LHCN-M2 (cell line): ENCODE measurements around the gene GPATCH2L. TPM values are rescaled to one million over a fixed set of nuclear protein-coding genes. Genes with fewer than 3 reads are reported as not detected.

ENCODE experiments used
- DNase-seq: peaks from one replicate; pipeline ENCODE4 v3.0.0-alpha.2; 2012; ENCODE audit warnings: low read depth
- total RNA-seq: library from RNA; depleted of rRNA; stranded (reverse); fragments of >200 nt; gene quantifications from 2 replicates; pipeline ENCODE4 v1.2.3, GENCODE V29; 2014

GPATCH2L gene
- total RNA-seq, 1 experiment from 2014 or later: 60.4 TPM

- DNase-seq: no peak
Observed at GRCh38 chr14:76136476-76137110, 15.1 kb upstream of the GPATCH2L start.

DNA sequence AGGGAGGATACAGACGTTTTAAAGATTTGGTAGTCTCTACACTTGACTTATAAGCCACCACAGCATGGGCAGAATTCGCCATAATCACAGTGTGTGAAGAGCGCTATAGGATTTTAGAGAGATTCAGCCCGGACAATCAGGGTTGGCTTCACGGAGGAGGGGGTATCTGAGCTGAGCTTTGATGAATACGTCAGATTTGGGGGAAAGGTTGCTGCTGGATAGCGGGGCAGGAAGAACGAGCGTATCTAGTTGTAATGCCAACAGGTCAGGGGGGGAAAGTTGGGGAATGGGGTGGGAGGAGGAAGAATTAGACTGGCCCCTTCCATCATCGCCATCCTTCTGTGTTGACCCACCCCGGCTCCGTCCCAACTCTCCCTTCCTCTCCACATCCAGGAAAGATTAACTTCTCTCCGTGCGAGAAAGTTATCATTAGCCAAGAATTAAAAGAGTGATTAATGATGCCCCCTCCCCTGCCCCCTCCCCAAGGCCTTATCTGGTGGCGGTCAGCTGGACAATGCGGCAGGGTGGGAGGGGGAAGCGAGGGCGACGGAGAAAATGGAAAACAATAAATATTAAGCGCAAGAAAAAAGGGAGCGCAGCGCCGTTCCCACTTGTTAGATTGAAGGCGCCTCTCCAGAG, 13.5 kb upstream of the GPATCH2L start:
- no peak for DNase-seq

DNA sequence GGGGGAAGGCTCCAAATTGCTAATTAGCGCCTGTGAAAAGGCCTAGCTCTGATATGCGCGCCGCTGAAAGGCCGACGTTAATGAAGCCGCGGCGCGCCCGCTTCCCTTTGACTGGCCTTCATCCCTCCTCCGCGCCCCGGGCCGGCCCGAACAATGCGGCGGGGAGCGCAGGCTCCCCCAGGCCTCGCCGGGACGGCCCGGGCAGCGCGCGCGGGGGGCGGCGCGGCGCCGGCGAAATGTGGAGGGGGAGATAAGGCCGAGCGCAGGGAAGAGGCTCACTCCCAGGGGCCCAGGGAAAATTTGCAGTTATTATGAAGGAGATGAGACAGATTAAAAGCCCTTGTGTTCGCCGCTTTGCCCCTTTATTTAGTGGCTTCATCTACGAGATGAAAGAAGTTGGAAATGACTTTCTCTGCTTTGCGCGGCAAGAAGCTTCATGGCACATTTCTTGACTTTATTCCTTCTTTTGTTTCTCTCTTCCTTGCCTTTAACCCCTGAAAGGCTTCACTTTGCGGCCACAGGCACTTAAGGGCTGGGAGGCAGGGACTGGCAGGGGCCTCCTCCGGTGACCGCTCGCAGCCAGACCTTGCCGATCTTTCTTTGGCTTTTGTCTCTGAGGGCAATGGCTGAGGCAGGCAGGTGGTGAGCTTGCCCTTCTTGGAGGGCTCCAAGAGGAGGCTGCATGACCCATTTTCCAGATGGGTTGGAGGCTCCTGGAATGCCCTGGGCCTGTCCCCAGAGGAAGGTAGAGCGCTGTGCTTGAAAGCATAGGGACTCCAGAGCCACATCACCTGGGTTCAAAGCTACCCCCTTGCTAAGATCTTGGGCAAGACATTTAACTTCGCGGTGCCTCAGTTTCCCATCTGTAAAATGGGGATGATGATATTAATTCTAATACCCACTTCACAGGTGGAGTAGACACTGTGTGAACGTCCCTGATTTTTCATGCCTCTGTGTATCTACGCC, 12.7 kb upstream of the GPATCH2L start:
- DNase-seq: no peak

DNA sequence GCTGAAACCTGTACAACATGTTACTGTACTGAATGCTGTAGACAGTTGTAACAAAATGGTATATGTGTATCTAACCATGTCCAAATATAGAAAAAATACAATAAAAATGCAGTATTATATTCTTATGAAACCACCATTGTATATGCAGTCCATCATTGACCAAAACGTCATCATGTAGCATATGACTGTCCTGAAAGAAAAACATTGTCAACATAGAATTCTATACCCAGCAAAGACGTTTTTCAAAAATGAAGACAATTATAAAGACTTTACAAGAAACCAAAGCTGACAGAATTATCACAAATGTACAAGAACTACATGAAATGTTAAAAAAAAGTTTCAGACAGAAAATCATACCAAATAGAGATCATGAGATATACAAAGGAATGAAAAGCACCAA, 8.1 kb upstream of the GPATCH2L start:
- DNase-seq: no peak

DNA sequence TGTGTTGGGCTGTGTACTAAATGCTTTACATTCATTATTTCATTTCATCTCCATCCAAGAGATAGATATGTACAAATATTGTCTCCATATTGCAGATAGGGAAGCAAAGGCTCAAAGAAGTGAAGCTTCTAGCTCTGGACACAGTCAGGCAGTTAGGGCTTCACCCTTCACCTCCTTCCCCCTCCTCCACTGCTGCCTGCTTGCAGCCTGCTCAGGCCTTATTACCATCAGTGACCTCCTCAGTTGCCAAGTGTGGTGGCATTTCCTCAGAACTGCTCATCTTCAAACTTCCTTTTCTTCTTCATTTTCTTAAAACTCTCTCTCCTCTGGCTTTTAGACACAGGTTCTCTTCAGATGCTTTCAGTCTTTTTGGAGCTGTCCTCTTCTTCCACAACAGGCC, 4.7 kb upstream of the GPATCH2L start:
- no peak for DNase-seq

DNA sequence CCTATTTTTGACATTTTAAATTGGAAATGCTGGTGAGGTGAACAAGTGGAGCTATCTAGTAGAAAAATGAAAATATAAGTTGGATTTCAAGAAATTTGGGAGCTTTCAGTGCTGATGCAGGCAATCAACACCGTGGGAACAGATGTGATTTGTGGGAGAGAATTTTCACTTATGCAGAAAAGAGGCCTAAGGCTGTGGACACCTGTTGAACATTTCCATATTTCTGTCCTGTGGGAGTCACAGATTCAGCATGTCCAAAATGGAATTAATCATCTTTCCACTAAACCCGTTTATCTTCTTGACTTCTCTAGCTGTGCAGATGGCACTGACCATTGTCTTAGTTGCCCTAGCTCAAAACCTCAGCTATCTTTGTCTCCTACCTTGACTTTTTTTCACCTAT, 2.5 kb upstream of the GPATCH2L start:
- DNase-seq: no peak

GRCh38 chr14:76152333-76152681, 585 bp downstream of the GPATCH2L start:
- DNase-seq: peak; percentile 84

DNA sequence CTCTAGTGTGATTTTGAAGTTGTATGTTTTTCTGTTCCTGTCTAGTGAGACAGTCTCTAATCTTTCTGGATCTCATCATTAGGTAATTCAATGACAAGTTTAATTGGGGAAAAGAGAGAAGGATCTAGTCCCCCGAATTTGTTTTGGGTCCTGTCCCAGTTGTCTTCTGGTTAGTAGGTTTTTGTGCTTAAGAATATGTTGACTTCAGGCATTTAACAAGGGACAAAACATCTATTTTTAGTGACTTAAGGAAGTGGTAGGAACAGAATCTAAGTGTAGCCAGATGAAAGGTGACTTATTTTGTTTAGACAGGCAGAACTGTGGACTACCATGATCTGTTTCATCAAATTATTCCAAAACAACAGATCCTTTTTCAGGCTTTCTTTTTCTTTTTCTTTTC, 2.2 kb downstream of the GPATCH2L start:
- no peak for DNase-seq

DNA sequence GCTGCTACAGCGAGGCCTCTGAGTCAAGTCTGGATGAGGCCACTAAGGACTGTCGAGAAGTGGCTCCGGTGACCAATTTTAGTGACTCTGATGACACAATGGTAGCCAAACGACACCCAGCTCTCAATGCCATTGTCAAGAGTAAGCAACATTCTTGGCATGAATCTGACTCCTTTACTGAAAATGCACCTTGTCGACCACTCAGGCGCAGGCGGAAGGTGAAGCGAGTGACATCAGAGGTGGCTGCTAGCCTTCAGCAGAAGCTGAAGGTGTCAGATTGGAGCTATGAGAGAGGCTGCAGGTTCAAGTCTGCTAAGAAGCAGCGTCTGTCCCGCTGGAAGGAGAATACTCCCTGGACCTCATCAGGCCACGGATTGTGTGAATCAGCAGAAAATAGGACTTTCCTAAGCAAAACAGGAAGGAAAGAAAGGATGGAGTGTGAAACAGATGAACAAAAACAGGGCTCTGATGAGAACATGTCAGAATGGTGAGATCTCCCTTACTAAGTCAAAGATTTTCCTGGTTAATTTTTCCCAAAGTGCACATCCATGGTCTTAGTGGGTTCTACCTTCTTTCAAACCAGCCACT, 2.9 kb downstream of the GPATCH2L start:
- no peak for DNase-seq

GRCh38 chr14:76163668-76164363, 12.1 kb downstream of the GPATCH2L start:
- no peak for DNase-seq

GRCh38 chr14:76168531-76168930, 16.8 kb downstream of the GPATCH2L start:
- peak; percentile 3 for DNase-seq

DNA sequence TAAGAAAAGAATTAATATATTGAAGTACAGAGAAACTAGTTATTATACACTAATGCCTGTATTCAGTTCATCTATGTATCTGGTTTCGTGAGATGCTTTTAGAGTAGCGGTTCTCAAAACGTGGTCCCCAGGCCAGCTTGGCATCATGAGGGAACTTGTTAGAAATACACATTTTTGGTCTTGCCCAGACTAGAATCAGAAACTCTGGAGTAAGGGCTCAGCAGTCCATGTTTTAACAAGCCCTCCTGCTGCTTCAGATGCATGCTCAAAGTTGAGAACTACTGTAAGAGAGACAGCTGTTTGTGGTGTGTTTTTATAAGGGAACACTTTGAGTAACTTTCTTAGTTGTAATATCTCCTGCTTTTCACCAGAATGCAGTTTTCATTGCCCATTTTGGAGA, 18.1 kb downstream of the GPATCH2L start:
- DNase-seq: peak; percentile 41

DNA sequence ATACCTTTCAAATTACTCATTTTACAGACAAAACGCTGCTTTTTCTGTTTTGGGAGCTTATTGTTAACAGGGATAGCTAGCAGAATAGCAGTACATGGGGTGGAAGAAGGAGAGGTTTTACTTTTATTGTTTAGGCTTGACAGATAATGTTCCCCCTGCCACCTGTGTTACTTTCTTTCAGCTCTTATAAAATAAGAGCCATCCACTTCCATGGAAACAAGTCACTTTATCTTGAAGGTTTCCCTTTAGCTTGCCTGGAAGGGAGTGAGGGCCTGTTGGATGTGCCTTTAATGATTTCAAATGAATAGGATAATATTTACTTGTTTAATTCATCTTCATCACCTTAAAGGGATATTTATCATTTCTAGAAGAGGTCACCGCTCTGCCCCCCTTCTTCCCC, 23.3 kb downstream of the GPATCH2L start:
- no peak for DNase-seq

DNA sequence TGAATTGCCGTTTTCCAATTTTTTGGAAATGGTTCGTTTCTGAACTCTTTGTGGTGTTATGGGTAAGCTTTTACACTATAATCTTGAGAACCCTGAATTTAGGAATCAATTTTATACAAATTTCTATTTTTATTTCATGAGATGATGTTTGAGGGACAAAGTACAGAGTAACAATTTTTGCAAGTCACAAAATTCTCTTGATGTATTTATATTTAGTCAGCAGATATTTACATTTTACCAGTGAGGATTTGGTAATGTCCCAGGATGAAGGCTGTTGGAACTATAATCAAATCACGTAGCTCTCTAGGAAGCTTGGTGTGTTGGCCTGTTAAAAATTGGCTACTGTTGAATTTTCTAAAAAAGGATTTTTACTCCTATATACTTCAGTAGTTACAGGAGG, 24.2 kb downstream of the GPATCH2L start:
- no peak for DNase-seq

DNA sequence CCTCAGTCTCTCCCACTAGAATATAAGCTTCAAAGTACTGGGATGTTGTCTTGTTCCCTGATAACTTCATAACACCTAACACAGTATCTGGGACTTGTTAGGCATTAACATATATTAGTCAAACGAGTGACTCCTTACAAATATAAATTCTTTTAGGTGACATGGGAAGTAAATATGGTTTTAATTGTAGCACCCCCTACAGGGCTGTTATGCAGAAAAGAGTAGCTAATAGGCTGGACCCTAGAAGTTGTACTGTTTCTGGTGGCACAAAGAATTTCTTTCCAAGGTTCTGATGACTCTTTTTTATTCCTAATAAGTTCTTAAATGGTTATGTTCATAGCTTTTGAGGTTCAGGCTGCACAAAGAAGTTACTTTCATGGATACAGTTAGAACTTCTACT, 29.8 kb downstream of the GPATCH2L start:
- DNase-seq: no peak

DNA sequence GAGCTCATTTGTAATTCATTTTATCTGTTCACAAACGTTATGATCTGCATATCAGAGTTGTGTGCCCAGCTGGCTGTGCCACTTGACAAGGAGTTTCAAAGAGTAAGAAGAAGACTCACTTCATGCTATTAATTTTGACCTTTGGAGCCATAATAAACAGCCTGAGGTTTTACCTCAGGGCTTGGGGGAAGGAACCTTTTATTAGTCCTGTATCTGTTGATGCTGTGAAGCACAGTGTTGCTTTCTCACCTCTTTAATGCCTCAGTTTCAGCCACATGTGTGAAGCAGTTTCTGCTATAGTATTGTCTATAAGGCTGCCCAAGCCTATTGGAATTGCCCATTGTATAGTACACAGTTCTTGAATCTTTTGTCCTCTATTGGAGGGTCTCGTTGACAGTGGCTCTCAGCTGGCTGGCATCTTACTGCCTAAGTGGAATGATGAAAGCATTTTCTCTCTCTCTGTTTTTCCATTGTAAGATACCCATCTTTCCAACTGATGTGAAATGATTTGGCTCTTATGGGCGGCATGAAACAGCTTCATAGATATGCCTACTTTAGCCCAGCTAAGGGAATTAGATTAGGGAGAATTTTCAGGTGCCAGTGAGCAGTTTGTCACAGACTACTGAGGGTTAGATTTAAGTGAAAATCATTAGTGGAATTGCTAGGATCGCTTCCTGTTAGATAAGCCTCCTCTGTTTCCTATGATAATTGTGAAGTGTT, 34.7 kb downstream of the GPATCH2L start:
- no peak for DNase-seq

DNA sequence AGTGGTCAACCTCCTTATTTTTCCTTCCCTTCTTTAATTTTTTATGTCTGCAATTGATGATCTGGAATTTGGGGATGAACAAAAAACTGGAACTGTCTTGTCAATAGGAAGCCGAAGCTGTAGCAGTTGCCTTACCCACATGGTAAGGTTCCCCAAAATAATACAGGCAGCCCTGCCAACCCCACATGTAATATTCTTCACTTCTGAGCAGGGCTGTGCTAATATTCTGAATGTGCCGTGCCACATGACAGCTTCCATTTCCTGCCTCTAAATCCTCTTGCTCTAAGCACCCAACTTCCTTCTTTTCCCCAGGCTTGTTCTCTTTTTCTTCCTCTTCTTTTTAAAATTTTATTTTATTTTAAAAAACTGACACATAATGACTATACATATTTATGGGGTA, 39.6 kb downstream of the GPATCH2L start:
- no peak for DNase-seq

GRCh38 chr14:76193696-76194095, 42.0 kb downstream of the GPATCH2L start:
- DNase-seq: no peak

DNA sequence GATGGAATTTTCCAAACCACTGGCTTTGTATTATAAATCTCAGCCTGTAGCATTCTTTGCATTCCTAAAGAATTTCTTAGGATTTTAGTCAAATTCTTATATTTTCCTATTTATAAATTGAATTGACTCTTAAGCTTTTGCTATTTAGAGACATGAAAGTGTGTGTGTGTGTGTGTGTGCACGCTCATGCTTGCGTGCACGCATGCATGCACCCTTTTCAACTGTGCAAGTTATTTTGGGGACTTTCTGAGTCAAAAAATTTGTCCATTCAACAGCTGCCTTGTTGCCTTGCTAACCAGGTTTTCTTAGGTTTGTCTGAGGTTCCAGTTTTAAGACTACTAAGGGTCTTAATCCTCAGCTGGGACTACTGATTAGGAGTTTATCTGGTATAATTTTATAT, 42.6 kb downstream of the GPATCH2L start:
- DNase-seq: no peak

GRCh38 chr14:76195003-76195402, 43.3 kb downstream of the GPATCH2L start:
- no peak for DNase-seq
